ENCODE measurements around the gene KPNA5. TPM values are rescaled to one million over a fixed set of nuclear protein-coding genes. Genes with fewer than 3 reads are reported as not detected.
"Not testable (repeated sequence)": the region's sequence is repeated elsewhere in the genome, so short reads cannot be mapped to it uniquely, and the experiment has no call there.

Gene KPNA5
- polyA plus RNA-seq (ENCODE audit: insufficient read length in 10 of 10): 10 to 100 TPM in 8 of 10 donors, 1 to 10 TPM in 2; 8.3 to 15.2 (median 12.1) TPM
- long read RNA-seq, donor 1, full-length matches to known transcripts: 4 of 4 reads
- long read RNA-seq, donor 1, partial matches to known transcripts: 0 of 4 reads
- long read RNA-seq, donor 1, other reads (novel, unspliced or antisense): 0 of 4 reads
- long read RNA-seq, donor 2: 0 reads
- long read RNA-seq, donor 3: 0 reads
- long read RNA-seq, donor 4, full-length matches to known transcripts: 1 of 1 reads
- long read RNA-seq, donor 4, partial matches to known transcripts: 0 of 1 reads
- long read RNA-seq, donor 4, other reads (novel, unspliced or antisense): 0 of 1 reads
- long read RNA-seq, donor 5, full-length matches to known transcripts: 1 of 1 reads
- long read RNA-seq, donor 5, partial matches to known transcripts: 0 of 1 reads
- long read RNA-seq, donor 5, other reads (novel, unspliced or antisense): 0 of 1 reads
- long read RNA-seq, donor 6, full-length matches to known transcripts: 1 of 1 reads
- long read RNA-seq, donor 6, partial matches to known transcripts: 0 of 1 reads
- long read RNA-seq, donor 6, other reads (novel, unspliced or antisense): 0 of 1 reads
- long read RNA-seq, donor 7, full-length matches to known transcripts: 1 of 1 reads
- long read RNA-seq, donor 7, partial matches to known transcripts: 0 of 1 reads
- long read RNA-seq, donor 7, other reads (novel, unspliced or antisense): 0 of 1 reads
- long read RNA-seq, donor 8, full-length matches to known transcripts: 1 of 1 reads
- long read RNA-seq, donor 8, partial matches to known transcripts: 0 of 1 reads
- long read RNA-seq, donor 8, other reads (novel, unspliced or antisense): 0 of 1 reads
- long read RNA-seq, donor 9: 0 reads

DNA sequence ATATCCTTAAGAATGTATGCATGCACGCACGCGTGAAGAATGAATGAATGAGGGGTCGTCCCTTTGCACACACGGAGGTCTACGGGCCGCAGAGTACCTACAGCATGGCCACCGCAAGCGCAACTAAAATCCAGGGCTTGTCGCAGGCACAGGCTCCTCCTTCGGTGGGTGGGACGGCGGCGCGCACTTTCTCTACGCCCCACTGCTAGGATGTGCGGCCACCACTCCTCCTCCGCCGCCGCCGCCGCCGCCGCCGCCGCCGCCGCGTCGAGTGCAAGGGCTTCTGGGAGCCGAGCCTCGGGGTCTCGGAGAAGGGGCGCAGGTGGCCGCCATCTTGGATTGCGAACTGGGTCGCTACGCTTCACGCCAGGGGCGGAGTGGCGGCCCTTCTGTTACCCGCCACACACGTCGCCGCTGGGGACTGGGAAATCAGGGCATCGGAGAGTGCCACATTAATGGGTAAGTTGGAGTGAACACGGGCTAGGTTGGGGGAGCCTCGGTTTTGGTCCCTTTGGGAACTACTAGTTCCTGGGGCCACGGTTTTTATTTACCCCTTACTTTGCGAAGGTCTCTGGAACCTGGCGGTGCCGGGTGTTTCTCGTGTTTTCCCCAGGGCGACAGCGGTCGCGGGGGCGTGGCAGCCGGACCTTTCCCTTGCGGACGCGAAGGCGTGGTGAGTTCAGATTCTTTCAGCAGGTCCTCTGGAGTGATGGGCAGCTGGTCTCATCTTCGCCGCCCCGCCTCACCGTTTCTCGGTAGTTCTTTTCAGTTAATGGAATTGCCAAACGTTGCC lies at the start of gene KPNA5:
Gene KPNA5, plus strand, starts transcription at position 332 of the 793 bp plus-strand sequence. Its CDS starts 124 bp downstream, at position 456.
- peak; percentile 88 to 97 (median 91) for DNase-seq

DNA sequence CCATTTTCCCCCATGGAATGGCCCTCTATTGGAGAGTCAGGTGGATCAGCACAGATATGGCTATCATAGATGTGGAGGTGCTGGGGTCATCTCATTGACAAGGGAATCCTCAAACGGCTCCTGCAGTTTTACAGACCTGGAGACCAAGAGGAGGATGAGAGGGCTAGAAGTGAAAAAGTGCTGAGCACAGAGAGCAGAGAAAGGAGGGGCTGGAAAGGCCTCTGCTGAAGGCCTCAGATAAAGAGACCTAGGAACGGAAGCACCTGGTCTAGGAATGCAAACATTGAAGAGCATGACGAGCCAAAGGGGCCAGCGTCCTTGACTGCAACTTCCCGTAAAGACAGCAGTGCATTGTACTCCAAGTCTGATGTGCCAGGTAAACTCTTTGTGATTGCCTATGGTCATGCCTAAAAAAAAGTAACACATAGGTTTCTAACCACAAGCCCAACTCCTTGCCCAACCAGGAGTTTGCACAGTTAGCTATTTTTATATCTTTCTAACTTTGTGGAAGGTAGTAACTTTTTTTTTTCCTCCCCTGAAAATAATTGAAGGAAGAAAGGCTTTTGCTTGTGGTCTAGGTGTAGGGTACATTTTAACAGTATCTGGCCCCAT lies 49.5 kb upstream of the KPNA5 start:
- DNase-seq: peak in 1 of 3 donors; percentile 32

DNA sequence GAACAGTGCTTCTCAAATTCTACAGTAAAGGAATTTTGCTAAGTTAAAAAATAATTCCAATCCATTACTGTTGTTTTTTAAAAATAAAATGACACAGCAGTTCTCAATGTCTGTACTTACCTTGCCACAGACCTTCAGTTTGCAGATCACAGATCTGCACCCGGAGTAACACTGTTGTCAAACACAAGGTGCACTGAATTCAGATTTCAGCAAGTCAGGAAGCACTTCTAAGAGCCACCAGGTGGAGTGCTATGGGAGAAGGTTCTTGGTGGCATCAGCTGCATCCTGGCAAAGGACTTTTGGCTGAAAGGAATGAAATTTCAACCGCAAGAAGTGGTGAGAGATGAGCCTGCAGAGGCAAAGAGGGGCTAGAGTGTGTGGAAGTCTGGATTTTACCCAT lies 47.3 kb upstream of the KPNA5 start:
- no peak for DNase-seq

DNA sequence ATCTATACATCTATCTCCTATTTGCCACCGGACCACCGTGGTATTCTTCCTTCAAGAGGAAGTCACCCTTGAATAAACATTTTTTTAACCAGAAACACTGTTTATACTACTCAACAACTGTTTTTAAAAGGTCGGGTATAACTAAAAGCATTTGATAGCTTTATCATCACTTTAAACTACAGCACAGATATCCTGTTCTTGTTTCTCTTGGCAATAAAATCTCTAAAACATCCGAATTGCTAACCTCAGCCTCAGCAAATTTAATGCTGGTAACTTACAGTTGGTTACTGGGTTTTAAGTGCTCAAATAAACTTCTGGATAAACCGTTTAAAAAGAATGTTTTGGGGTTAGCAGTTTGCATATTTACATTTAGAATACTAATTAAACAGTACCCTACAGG lies 32.9 kb upstream of the KPNA5 start:
- DNase-seq: no peak

DNA sequence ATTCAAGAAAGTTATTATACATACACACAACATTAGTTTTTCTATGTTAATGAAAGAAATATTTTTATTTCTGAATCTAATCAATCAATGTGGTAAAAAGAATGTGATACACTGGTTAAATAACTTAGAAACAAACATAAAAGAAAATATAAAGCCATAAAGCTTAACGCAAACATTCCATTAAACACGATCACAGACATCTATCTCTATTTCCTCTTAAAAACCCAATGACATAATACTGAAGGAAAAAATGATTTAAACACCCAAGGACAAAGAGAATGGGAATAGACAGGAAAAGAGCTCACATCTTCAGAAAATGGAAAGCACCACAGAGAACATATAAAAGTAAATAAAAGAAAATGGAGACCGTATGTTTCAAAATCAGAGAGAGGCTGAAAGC lies 31.9 kb upstream of the KPNA5 start:
- no peak for DNase-seq

DNA sequence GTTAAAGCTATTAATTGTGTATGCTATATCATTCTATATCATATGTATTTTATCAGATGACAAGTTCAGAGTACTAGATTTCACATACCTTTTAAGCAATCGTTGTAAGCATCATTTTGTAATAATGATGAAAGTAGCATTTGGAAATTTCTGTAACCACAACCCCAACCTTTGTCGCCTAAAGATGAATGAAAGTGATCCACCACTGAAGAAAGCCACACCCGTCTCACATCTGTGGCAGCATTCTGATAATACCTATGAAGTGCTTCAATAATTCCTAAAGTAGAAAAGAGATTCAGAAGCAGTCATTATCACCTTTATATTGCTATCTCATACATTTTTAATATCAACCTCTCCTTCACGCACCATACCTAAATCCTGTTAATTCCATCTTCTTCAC lies 29.1 kb upstream of the KPNA5 start:
- no peak for DNase-seq

DNA sequence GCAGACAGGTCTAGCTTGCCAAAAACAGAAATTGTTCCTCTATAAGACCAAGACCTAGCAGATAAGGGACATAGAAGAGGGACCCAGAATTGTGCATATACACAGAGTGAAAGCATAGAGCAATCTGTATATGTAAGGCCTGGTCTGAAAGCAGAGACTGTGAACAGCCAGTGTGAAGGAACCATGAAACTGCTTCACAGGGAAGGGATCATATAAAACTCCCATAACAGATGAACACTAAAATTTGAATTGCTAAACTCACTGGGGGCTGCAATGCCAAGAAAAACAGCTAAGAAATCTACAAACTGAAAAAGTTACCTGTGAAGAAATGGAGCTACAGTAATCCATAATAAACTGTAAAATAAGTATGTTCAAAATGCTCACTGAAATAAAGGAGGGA lies 19.4 kb upstream of the KPNA5 start:
- DNase-seq: no peak

DNA sequence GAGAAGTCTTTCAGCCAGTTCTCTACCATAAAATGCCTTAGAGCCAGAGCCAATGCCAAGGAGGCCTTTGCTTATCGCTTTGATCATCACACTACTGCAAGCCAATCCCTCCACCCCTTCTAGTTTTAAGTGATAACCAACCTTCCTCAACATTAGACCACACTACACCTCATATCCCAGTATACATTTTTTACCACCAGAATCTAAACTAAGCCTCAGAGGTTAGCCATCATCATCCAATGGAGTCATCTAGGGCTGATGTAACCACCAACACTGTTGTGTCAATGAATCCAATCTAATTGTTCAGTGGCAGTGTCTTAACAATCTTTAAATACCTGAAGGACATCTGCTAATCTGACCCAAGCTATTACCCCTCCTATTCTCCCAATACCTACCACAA lies 18.8 kb upstream of the KPNA5 start:
- no peak for DNase-seq

DNA sequence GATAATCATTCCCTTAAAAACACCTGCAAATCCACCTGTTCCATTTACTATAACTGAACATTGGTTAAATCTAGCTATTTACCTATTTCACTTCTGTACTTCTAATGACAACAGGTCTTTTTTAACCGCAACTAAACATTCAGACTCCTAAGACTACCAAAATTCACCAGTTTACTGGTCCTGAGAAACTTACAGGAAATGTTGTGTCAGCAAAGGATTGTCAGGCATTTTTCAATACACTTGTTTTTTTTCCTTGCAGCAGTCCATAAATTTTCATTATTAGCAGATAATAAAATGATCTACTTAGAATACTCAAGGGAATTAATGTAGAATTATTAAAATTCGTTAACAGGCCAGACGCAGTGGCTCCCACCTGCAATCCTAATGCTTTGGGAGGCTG lies 17.7 kb upstream of the KPNA5 start:
- no peak for DNase-seq

DNA sequence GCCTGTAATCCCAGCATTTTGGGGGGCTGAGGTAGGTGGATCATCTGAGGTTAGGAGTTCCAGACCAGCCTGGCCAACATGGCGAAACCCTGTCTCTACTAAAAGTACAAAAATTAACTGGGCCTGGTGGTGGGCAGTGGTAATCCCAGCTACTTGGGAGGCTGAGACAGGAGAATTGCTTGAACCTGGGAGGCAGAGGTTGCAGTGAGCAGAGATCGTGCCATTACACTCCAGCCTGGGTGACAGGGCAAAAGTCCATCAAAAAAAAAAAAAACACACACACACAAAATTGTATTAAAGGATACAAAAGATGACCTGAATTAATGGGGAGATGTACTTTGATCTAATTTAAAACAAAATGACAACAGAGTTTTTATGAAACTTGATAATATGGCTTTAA lies 16.8 kb upstream of the KPNA5 start:
- DNase-seq: not testable (repeated sequence)

DNA sequence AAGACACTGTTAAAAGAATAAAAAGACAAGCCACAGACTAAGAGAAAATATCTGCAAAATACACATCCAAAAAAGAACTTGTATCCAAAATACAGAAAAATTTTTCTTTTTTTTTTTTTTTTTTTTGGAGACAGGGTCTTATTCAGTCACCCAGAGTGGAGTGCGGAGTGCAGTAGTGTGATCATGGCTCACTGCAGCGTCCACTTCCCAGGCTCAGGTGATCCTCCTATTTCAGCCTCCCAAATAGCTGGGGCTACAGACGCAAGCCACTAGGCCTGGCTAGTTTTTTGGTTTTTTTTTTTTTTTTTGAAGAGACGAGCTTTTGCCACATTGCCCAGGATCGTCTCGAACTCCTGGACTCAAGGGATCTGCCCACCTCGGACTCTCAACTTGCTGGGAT lies 15.5 kb upstream of the KPNA5 start:
- no peak for DNase-seq

DNA sequence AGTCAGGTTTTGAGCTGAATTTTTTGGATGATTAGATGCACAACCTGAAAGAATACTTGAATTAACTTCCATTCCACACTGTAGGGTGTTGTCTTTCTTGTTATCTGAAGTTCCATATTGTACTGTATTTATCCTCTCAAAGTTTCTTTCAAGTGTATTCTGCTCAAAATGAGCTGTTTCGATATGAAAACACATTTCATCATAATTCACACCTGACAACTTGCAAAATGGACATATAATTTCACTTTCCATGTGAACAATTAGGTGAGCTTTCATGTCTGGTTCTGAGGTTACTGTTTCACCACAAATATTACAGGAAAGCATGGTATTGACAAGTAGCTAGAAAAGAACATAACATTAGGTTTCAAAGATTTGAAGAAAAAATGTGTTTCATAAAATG lies 14.1 kb upstream of the KPNA5 start:
- no peak for DNase-seq

DNA sequence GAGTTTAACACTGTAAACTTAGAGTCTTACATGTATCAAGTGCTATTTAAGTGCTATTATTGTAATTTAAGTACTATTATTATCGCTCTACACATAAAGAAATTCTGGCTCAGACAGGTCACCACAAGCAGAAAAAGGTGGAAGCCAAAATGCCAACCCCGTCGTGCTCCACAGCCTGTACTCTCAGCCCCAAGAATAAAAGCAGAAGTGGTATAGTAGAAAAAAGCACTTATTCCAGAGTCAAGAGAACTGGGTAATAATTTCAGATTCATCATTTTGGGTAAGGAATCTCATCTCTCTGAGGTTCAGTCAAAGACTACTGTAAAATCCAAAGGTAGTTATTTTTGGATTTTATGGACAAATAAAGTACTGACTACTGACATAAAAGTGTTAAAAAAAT lies 13.4 kb upstream of the KPNA5 start:
- DNase-seq: peak in 1 of 3 donors; percentile 16

DNA sequence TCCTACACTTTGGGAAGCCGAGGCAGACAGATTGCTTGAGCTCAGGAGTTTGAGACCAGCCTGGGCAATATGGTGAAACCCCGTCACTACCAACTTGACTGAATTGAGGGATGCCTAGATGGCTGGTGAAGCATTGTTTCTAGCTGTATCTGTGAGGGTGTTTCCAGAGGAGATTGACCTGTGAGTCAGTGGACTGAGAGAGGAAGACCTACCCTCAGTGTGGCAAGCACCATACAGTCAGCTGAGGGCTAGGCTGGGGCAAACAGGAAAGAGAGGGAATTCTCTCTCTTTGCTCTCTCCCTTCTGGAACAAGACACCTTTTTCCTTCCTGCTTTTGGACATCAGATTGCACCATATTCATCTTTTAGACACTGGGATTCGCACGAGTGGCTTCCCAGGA lies 8.7 kb upstream of the KPNA5 start:
- DNase-seq: no peak

DNA sequence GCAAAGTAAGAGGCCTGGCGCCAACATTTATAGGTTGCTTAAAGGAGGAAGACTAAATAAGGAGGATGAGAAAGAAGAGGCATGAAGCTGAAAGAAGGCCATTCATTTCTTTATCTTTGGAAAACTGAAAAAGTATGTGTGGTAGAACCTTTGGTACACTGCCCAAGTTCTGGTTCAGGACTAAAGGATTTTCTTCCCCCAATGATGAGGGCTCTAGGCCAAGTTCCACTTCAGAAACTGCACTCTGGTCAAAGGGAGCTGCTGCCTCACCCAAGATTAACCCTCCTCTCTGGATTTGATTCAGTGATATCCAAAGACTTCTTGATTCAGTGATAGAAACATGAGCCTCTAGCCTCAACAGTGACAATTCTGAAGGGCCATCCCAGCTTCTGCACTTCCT lies 5.0 kb upstream of the KPNA5 start:
- no peak for DNase-seq

DNA sequence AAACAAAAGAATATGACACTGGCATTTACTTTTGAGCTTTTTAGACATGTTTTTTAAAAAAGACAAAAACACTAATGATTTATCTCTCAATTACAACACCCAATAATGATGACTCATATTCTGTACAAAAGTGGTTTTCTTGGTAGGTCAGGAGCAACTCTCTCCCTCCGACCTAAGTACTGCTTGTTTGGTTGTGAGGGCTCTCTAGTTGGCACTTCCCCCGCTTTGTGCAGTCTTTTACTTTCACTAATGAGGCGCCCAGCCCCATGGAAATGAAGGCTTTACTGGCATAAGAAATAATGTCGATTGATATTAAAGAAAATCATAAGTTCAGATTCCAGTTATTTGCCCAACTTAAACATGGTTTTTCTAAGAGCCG lies 1.3 kb downstream of the KPNA5 start:
- peak in 1 of 3 donors; percentile 10 for DNase-seq

DNA sequence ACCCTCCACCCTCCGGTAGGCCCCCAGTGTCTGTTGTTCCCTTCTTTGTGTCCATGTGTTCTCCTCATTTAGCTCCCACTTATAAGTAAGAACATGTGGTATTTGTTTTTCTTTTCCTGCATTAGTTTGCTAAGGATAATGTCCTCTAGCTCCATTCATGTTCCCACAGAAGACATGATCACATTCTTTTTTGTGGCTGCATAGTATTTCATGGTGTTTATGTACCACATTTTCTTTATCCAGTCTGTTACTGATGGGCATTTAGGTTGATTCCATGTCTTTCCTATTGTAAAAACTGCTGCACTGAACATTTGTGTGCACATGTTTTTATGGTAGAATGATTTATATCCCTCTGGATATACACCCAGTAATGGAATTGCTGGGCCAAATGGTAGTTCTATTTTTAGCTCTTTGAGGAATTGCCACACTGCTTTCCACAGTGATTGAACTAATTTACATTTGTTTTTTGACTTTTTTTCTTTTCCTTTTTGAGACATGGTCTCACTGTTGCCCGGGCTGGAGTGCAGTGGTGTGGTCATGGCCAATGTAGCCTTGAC lies 4.5 kb downstream of the KPNA5 start:
- DNase-seq: no peak

DNA sequence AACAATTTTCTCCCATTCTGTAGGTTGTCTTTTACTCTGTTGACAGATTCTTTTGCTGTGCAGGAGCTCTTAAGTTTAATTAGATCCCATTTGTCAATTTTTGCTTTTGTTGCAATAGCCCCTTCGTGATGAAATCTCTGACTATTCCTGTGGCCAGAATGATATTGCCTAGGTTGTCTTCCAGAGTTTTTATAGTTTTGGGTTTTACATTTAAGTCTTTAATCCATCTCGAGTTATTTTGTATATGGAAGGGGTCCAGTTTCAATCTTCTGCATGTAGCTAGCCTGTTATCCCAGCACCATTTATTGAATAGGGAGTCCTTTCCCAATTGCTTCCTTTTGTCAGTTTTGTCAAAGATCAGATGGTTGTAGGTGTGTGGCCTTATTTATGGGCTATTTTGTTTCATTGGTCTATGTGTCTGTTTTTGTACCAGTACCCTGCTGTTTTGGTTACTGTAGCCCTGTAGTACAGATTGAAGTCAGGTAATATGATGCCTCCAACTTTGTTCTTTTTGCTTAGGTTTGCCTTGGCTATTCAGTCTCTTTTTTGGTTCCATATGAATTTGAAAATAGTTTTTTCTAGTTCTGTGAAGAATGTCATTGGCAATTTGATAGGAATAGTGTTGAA lies 5.6 kb downstream of the KPNA5 start:
- not testable (repeated sequence) for DNase-seq

DNA sequence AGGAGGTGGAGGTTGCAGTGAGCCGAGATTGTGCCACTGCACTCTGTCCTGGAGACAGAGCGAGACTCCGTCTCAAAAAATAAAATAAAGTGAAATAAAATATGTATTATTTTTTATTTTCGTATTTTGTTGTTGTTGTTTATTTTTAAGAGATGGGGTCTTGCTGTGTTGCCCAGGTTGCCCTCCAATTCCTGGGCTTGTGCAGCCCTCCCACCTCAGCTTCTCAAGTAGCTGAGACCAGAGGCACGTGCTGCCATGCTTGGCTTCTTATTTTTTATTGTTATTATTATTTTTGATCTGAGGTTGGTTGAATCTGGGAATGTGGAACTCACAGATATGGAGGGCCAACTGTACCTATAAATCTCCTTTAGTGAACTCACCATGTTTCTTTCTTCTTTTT lies 10.1 kb downstream of the KPNA5 start:
- DNase-seq: no peak

DNA sequence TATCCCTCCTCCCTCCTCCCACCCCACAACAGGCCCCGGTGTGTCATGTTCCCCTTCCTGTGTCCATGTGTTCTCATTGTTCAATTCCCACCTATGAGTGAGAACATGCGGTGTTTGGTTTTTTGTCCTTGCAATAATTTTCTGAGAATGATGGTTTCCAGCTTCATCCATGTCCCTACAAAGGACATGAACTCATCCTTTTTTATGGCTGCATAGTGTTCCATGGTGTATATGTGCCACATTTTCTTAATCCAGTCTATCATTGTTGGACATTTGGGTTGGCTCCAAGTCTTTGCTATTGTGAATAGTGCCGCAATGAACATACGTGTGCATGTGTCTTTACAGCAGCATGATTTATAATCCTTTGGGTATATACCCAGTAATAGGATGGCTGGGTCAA lies 11.9 kb downstream of the KPNA5 start:
- DNase-seq: not testable (repeated sequence)

DNA sequence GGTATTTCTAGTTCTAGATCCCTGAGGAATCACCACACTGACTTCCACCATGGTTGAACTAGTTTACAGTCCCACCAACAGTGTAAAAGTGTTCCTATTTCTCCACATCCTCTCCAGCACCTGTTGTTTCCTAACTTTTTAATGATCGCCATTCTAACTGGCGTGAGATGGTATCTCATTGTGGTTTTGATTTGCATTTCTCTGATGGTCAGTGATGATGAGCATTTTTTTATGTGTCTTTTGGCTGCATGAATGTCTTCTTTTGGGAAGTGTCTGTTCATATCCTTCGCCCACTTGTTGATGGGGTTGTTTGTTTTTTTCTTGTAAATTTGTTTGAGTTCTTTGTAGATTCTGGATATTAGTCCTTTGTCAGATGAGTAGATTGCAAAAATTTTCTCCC lies 12.3 kb downstream of the KPNA5 start:
- DNase-seq: not testable (repeated sequence)

Data from muscle of back (tissue), 13 donors.